Kidney epithelial cell (primary cell): ENCODE measurements around the gene EFNB1. TPM values are rescaled to one million over a fixed set of nuclear protein-coding genes. Genes with fewer than 3 reads are reported as not detected.
"Not testable (repeated sequence)": the region's sequence is repeated elsewhere in the genome, so short reads cannot be mapped to it uniquely, and the experiment has no call there.

ENCODE experiments used
- DNase-seq: peaks from one replicate; pipeline ENCODE4 v3.0.0-alpha.2; 2010; ENCODE audit warnings: low read depth
- H3K27me3 ChIP-seq: 2 replicates; pipeline ENCODE4 v1.6.0; 2011; ENCODE audit warnings: low read length; ENCODE audit not compliant: control insufficient read depth, insufficient read depth
- H3K36me3 ChIP-seq: 2 replicates; pipeline ENCODE4 v1.5.1; 2011; ENCODE audit warnings: low read length; ENCODE audit not compliant: control insufficient read depth, insufficient read depth
- H3K4me3 ChIP-seq: 2 replicates; pipeline ENCODE4 v1.5.1; 2011; ENCODE audit warnings: low read depth, mild to moderate bottlenecking, control low read depth, low read length
- CTCF ChIP-seq: IDR thresholded peaks from 2 replicates; pipeline ENCODE4 v1.5.1; 2011; ENCODE audit warnings: mild to moderate bottlenecking, moderate library complexity, low read length, control low read depth, inconsistent platforms; ENCODE audit not compliant: insufficient read depth, poor library complexity, severe bottlenecking
- total RNA-seq: library from RNA; depleted of rRNA; stranded (reverse); fragments of >200 nt; gene quantifications from 2 replicates; pipeline ENCODE4 v1.2.3, GENCODE V29; 2015

The EFNB1 gene
- total RNA-seq, result 45.3 and 56.5 TPM in 2 replicates

DNA sequence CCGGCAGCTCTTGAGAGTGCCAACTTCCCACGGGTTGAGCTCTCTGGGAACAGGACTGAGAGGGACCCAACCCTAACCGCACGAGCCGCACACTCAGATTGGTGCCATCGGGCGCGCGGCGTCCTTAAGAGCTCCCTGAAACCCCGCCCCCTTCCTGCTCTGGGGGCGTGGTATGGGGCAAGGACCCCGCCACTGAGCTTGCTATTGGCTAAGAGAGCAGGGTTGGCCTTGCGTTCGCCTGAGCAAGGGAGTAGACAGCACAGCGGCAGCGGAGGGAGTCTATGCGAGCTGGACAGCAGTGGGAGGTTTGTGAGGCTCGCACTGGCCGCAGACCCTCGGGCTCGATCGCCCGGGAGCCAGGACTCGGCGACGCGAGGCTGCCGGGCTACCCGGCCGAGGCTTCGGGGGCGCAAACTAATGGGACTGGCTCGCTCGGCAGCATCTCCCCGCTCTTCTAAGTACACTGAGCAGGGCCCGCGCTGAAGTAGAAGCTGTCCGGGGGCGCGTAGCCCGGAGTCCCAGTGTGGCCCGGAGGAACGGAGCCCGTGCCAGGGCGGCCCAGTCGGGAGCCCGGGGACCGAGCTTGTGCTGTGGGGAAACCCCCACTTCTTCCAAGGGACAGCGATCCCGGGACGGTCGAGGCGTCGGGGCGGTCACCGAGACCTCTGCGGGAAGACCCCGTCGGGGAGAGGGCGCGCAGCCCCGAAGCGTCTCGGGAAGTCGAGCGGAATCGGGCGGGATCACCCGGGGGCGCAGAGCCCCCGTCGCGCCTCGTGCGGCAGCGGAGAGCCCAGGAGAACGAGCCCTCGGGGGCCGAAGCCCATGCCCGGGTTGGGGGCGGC lies at the start of gene EFNB1:
Gene EFNB1, plus strand, starts transcription at position 282 of the 842 bp plus-strand sequence. CDS start 756 bp downstream, outside the sequence.
- H3K27me3 ChIP-seq, result peaks cover 2% of the 10 kb centered on the region
- peak within 1 kb of the TSS; percentile 77 for H3K4me3 ChIP-seq
- H3K36me3 ChIP-seq, result no peaks in the 10 kb centered on the region
- DNase-seq, result peak; percentile 67
- no peak for TF ChIP-seq CTCF

- H3K36me3 ChIP-seq, DNase-seq, H3K4me3 ChIP-seq, H3K27me3 ChIP-seq: not testable (repeated sequence)
These were observed 47.5 kb upstream of the EFNB1 start for GRCh38 chrX:68781295-68781694.

DNA sequence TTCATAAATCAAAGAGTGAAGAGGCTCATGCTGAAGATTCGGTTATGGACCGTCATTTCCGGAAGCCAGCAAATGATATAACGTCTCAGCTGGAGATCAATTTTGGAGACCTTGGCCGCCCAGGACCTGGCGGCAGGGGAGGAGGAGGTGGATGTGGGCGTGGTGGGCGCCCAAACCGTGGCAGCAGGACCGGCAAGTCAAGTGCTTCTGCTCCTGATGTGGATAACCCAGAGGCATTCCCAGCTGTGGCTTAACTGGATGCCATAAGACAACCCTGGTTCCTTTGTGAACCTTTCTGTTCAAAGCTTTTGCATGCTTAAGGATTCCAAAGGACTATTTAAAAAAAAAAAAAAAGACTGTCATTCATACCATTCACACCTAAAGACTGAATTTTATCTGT lies 44.0 kb upstream of the EFNB1 start:
- Histone ChIP-seq H3K4me3 (no peak overlapping the region), H3K27me3 (no peaks in the 10 kb centered on the region), H3K36me3 (no peaks in the 10 kb centered on the region)
- TF ChIP-seq CTCF, result no peak
- DNase-seq, result no peak

DNA sequence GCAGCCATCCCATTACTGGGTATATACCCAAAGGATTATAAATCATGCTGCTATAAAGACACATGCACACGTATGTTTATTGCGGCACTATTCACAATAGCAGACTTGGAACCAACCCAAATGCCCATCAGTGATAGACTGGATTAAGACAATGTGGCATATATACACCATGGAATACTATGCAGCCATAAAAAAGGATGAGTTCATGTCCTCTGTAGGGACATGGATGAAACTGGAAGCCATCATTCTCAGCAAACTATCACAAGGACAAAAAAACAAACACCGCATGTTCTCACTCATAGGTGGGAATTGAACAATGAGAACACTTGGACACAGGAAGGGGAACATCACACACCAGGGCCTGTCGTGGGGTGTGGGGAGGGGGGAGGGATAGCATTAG lies 42.2 kb upstream of the EFNB1 start:
- H3K36me3 ChIP-seq, H3K4me3 ChIP-seq, DNase-seq, H3K27me3 ChIP-seq: not testable (repeated sequence)

- H3K27me3 ChIP-seq, result no peaks in the 10 kb centered on the region
- no peak for TF ChIP-seq CTCF
- H3K36me3 ChIP-seq, result no peaks in the 10 kb centered on the region
- no peak for DNase-seq
- no peak overlapping the region for H3K4me3 ChIP-seq
These were observed 38.9 kb upstream of the EFNB1 start for GRCh38 chrX:68789966-68790365.

- Histone ChIP-seq H3K27me3 (no peaks in the 10 kb centered on the region), H3K36me3 (no peaks in the 10 kb centered on the region), H3K4me3 (no peak overlapping the region)
- no peak for DNase-seq
- TF ChIP-seq CTCF, result no peak
These were observed 36.7 kb upstream of the EFNB1 start for GRCh38 chrX:68792083-68792482.

DNA sequence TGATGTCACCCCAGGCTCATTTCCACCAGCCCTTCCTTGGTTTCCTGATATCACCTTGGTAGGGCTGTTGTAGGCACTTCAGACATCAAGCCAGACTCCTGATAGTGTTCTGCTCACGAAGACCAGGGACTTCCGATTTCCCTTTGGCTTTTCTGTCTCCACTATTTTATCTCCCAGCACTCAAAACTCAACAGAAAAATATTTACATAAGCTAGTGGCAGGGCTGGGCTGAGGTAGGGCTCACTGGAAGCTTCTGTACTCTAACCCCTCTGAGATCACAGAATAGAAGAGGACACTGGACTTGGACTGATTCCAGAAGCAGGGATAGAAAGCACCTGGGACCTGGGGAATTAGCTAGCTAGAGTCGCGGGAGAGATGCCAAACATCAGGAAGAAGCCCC lies 34.4 kb upstream of the EFNB1 start:
- no peaks in the 10 kb centered on the region for H3K27me3 ChIP-seq
- no peak overlapping the region for H3K4me3 ChIP-seq
- H3K36me3 ChIP-seq, result no peaks in the 10 kb centered on the region
- no peak for DNase-seq
- no peak for TF ChIP-seq CTCF
